ENCODE measurements around the gene EIF2B2. TPM values are rescaled to one million over a fixed set of nuclear protein-coding genes. Genes with fewer than 3 reads are reported as not detected.
A peak's percentile ranks its signal among the peaks of the same experiment; 100 is the strongest.

The EIF2B2 gene
- total RNA-seq, 2 experiments from 2014 or later = 21.0 to 24.2 TPM

GRCh38 chr14:75044322-75044721 lies 41.6 kb downstream of the EIF2B2 start:
- Histone ChIP-seq H3K27me3 (ENCODE audit: control insufficient read depth in 1 of 2, insufficient read depth in 2 of 2, low read length in 2 of 2) (no peaks in the 10 kb centered on the region), H3K27ac (ENCODE audit: low read depth in 1 of 2, low read length in 2 of 2) (no peak overlapping the region), H3K4me1 (ENCODE audit: insufficient read depth, low read length) (peaks cover 2% of the 10 kb centered on the region), H3K9me3 (ENCODE audit: control insufficient read depth in 1 of 2, insufficient read depth in 1 of 2, low read length in 2 of 2) (no peaks in the 10 kb centered on the region), H3K4me3 (ENCODE audit: low read length) (no peak overlapping the region), H3K36me3 (ENCODE audit: insufficient read depth, low read length) (peaks cover 10% of the 10 kb centered on the region)
- Mint-ChIP-seq H3K9me3 (no peaks in the 10 kb centered on the region), H3K4me3 (peak overlapping the region; percentile 38), H3K36me3 (ENCODE audit: low read depth) (peaks cover 62% of the 10 kb centered on the region), H3K27me3 (no peaks in the 10 kb centered on the region), H3K27ac (no peak overlapping the region), H3K4me1 (ENCODE audit: low read depth) (peaks cover 65% of the 10 kb centered on the region)
- ATAC-seq (ENCODE audit: poor library complexity) (no peak), DNase-seq (no peak)
- intact Hi-C loops (cut with DNase I, micrococcal nuclease) = loop anchor here in 1 of 2 experiments (5.0 kb wide), 1 partner anchor 33 kb away; no protein-coding TSS in a partner anchor
- POLR2A ChIA-PET = no interaction called here
- CTCF ChIA-PET = interaction anchor here (1.7 kb wide), 1 partner anchor 44 kb away, joined by 4 read pairs; no protein-coding TSS in a partner anchor
- TF ChIP-seq CTCF (IDR thresholded peaks at IDR 0.05) = no peak

GRCh38 chr14:75044752-75045151 lies 42.0 kb downstream of the EIF2B2 start:
- no peaks in the 10 kb centered on the region for H3K9me3 ChIP-seq (ENCODE audit: control insufficient read depth in 1 of 2, insufficient read depth in 1 of 2, low read length in 2 of 2)
- ChIA-PET POLR2A (interaction anchor here (0.5 kb wide), 1 partner anchor 155 kb away, joined by 3 read pairs; no protein-coding TSS in a partner anchor), CTCF (interaction anchor here (1.7 kb wide), 1 partner anchor 44 kb away, joined by 4 read pairs; no protein-coding TSS in a partner anchor)
- Mint-ChIP-seq H3K27ac (no peak overlapping the region), H3K4me3 (no peak overlapping the region), H3K36me3 (ENCODE audit: low read depth) (peaks cover 66% of the 10 kb centered on the region), H3K9me3 (no peaks in the 10 kb centered on the region), H3K4me1 (ENCODE audit: low read depth) (peaks cover 69% of the 10 kb centered on the region), H3K27me3 (no peaks in the 10 kb centered on the region)
- H3K4me3 ChIP-seq (ENCODE audit: low read length) = no peak overlapping the region
- DNase-seq = no peak
- ATAC-seq (ENCODE audit: poor library complexity) = no peak
- H3K27me3 ChIP-seq (ENCODE audit: control insufficient read depth in 1 of 2, insufficient read depth in 2 of 2, low read length in 2 of 2) = no peaks in the 10 kb centered on the region
- H3K36me3 ChIP-seq (ENCODE audit: insufficient read depth, low read length) = peaks cover 10% of the 10 kb centered on the region
- intact Hi-C loops (cut with DNase I, micrococcal nuclease) = loop anchor here in 1 of 2 experiments (5.0 kb wide), 1 partner anchor 33 kb away; no protein-coding TSS in a partner anchor
- no peak overlapping the region for H3K27ac ChIP-seq (ENCODE audit: low read depth in 1 of 2, low read length in 2 of 2)
- TF ChIP-seq CTCF (IDR thresholded peaks at IDR 0.05) = no peak
- peaks cover 2% of the 10 kb centered on the region for H3K4me1 ChIP-seq (ENCODE audit: insufficient read depth, low read length)

- Histone ChIP-seq H3K27me3 (ENCODE audit: control insufficient read depth in 1 of 2, insufficient read depth in 2 of 2, low read length in 2 of 2) (no peaks in the 10 kb centered on the region), H3K4me1 (ENCODE audit: insufficient read depth, low read length) (peaks cover 11% of the 10 kb centered on the region), H3K27ac (ENCODE audit: low read depth in 1 of 2, low read length in 2 of 2) (no peak overlapping the region), H3K4me3 (ENCODE audit: low read length) (no peak overlapping the region), H3K36me3 (ENCODE audit: insufficient read depth, low read length) (peaks cover 10% of the 10 kb centered on the region), H3K9me3 (ENCODE audit: control insufficient read depth in 1 of 2, insufficient read depth in 1 of 2, low read length in 2 of 2) (no peaks in the 10 kb centered on the region)
- no peak for DNase-seq
- H3K9me3 Mint-ChIP-seq = no peaks in the 10 kb centered on the region
- H3K27me3 Mint-ChIP-seq = no peaks in the 10 kb centered on the region
- H3K4me3 Mint-ChIP-seq = no peak overlapping the region
- POLR2A ChIA-PET = no interaction called here
- no peak overlapping the region for H3K27ac Mint-ChIP-seq
- CTCF ChIA-PET = no interaction called here
- TF ChIP-seq CTCF (IDR thresholded peaks at IDR 0.05) = no peak
- H3K36me3 Mint-ChIP-seq (ENCODE audit: low read depth) = peaks cover 68% of the 10 kb centered on the region
- peaks cover 82% of the 10 kb centered on the region for H3K4me1 Mint-ChIP-seq (ENCODE audit: low read depth)
- ATAC-seq (ENCODE audit: poor library complexity) = no peak
- intact Hi-C loops (cut with DNase I, micrococcal nuclease) = loop anchor here in 1 of 2 experiments (2.0 kb wide), 1 partner anchor 41 kb away; no protein-coding TSS in a partner anchor
Observed at GRCh38 chr14:75046275-75046674, 43.6 kb downstream of the EIF2B2 start.
